GM12801 (cell line): ENCODE data around the gene THBS2.

Experiments
- TF ChIP-seq, protein P1 (sequence below): IDR thresholded peaks from one replicate; pipeline ENCODE4 v1.5.1; 2011; ENCODE audit warnings: control low read depth; ENCODE audit not compliant: insufficient read length; ENCODE audit errors: extremely low read depth

Gene THBS2

GRCh38 chr6:169212436-169212835 lies 41.2 kb downstream of the THBS2 start:
- TF ChIP-seq, protein P1, sequence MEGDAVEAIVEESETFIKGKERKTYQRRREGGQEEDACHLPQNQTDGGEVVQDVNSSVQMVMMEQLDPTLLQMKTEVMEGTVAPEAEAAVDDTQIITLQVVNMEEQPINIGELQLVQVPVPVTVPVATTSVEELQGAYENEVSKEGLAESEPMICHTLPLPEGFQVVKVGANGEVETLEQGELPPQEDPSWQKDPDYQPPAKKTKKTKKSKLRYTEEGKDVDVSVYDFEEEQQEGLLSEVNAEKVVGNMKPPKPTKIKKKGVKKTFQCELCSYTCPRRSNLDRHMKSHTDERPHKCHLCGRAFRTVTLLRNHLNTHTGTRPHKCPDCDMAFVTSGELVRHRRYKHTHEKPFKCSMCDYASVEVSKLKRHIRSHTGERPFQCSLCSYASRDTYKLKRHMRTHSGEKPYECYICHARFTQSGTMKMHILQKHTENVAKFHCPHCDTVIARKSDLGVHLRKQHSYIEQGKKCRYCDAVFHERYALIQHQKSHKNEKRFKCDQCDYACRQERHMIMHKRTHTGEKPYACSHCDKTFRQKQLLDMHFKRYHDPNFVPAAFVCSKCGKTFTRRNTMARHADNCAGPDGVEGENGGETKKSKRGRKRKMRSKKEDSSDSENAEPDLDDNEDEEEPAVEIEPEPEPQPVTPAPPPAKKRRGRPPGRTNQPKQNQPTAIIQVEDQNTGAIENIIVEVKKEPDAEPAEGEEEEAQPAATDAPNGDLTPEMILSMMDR: no peak

DNA sequence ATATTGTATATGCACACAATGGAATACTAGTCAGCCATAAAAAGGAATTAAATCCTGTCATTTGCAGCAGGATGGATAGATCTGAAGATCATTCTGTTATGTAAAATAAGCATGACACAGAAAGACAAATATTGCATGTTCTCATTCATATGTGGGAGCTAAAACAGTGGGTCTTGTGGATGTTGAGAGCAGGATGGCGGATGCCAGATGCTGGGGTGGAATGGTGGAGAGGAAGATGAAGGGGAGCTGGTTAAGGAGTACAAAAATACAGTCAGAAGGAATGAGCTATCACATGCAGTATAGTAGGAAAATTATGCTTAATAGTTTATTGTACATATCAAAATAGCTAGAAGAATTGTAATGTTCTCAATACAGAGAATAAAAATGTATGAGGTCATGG lies 41.8 kb downstream of the THBS2 start:
- TF ChIP-seq, protein P1: no peak

DNA sequence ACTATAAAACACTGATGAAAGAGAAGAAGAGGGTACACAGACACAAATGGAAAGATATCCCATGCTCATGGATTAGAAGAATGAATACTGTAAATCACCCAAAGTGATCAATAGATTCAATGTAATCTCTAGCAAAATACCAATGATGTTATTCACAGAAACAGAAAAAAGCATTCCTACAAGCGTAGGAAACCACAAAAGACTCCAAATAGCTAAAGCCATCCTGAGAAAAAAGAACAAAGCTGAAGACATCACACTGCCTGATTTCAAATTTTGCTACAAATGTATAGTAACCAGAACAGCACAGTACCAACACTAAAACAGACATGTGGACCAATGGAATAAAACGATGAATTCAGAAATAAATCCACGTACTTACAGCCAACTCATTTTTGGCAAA lies 43.0 kb downstream of the THBS2 start:
- TF ChIP-seq, protein P1: no peak

- TF ChIP-seq, protein P1: no peak
Observed at GRCh38 chr6:169208011-169208410, 45.6 kb downstream of the THBS2 start.

DNA sequence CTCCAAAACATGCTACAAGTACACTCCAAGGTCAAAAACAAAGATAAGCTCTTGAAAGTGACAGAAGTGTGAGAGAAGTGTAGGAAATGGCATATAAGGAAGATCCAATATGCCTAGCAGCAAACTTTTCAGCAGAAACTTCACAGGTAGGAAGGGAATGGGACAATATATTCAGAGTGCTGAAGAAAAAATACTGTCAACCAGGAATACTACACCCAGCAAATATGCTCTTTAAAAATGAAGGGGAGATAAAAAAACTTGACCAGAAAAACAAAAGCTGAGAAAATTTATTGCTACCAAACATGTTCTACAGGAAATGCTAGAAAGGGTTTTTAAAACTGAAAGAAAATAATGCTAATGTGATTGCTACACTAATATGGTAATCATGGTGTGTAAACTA lies 46.2 kb downstream of the THBS2 start:
- TF ChIP-seq, protein P1: no peak

DNA sequence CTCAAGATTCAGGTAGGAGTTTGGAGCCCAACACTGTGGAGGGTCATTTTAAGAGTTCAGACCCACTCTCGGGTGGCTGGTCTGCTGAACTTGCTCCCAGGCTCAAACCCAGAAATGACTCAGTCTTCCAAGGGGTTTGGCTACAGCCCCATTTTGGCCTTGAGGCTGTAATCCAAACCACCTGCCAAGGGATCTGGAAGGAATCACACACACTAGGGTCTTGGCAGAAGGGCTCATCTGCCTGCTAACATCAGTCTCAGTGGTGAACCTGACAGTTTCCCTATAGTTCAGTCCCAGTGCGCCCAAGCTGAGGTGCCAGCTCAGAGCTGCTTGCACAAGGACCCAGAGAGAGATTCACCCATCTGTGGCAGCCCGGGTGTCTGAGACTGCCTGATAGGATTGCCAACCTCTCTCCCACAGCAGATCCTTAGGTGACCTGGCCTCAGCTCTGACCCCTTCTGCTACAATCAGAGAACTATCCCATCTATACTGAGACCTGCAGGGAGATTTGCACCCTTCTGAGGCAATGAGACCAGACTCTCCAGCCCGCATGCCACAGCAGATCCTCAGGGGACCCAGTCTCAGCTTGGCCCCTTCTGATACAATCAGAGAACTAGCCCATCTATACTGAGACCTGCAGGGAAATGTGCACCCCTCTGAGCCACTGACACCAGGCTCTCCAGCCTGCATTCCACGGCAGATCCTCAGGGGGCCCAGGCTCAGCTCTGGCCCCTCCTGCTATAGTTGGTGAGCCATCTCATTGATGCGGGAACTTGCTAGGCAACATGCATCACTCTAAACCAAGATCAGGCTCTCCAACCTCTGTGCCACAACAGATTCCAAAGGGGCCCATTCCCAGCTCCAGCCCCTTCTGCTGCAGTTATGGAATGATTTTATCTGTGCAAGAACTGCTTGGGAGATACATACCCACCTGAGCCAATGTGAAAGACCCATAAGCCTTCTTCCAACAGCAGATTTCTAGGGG lies 48.2 kb downstream of the THBS2 start:
- TF ChIP-seq, protein P1: no peak

- TF ChIP-seq, protein P1: no peak
Observed at GRCh38 chr6:169204167-169204566, 49.5 kb downstream of the THBS2 start.
